HG02588 (cell line): ENCODE measurements around the gene MYO18A.

Experiments used
- ATAC-seq: cut with Tn5 transposase; IDR thresholded peaks from one replicate; pipeline ENCODE4 v1.9.1; 2021; ENCODE audit warnings: mild to moderate bottlenecking, moderate library complexity; ENCODE audit not compliant: unreplicated experiment

Gene MYO18A

DNA sequence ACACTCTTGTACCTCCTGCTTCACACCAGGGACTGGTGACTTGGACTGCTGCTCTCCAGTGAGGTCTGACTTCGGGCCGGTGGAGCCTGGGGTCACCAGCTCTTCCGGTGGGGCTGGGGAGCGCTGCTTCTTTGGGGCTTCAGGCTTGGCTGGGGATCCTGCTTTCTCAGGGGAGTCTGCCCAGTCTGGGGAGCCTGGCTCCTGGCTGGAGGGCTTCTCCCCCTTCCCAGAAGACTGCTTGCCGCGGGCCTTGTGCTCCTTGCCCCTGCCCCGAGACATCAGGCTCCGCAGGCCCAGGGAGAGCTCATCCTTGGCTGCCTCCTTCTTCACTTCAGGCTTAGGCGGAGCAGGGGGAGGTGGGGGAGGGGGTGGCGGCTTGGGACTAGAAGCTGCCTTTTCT is 52.4 kb downstream of the MYO18A start:
- ATAC-seq: no peak

DNA sequence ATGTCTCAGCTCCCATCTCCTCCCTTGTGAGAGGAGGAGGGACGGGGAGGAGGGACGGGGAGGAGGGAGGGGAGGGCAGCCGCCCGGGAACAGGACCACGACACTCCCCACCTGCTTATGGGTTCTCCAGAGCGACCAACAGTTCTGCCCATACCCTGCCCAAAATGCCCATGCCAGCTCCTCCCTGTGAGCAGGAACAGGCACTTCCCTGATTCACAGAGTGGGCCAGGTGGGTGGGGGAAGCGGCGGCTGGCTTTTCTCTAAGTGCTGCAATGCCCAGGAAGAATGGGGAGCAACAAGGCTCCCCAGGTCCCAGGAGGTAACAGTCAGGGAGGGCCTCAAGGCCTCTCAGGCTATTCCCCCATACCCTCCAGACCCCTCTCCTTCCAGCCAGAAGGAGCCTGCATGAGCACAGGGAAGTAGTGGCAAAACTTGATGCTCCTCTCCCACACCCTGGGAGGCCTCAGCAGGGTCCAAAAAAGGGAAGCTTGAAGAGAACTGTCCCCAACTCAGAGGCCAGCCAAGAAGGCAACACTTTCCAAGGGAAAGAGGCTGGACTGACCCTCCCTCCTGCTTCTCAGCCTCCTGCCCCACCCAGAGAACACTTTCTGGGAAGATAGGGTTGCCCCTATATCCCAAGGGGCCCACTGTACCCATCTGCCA is 53.8 kb downstream of the MYO18A start:
- no peak for ATAC-seq

DNA sequence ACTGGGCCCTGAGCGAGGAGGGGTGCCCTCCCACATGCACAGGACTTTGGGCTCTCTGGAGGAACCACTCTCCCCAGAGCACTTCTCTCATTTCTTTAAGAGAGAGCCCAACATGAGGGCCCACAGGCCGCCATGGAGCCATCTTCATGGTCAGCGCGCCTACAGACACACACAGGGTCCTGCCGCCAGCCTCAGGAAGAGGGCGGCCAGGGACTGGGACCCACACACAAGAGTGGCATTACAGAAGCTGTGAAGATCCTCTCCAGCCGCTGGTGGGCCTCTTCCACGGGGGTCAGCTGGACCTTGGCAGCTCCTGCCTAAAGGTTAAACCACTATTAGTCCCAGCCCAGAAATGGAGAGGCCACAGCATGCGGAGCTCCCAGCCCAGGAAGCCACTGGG is 54.5 kb downstream of the MYO18A start:
- ATAC-seq: no peak

DNA sequence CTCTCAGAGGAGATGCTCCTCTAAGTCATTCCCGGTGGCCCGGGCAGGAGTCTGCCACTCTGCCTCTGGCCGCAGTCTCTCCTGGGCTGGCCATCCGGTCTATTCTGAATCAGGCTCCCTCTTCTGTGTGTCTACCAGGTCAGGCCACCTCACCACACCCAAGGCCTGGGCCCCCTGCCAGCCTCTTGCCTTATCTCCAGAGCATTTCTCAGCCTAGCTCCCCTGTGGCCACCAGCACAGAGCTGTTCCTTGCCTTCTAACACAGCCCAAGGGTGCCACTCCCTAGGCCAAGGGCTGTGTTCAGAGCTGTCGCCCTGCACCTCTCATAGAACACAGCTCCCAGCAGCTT is 55.3 kb downstream of the MYO18A start:
- ATAC-seq: no peak

DNA sequence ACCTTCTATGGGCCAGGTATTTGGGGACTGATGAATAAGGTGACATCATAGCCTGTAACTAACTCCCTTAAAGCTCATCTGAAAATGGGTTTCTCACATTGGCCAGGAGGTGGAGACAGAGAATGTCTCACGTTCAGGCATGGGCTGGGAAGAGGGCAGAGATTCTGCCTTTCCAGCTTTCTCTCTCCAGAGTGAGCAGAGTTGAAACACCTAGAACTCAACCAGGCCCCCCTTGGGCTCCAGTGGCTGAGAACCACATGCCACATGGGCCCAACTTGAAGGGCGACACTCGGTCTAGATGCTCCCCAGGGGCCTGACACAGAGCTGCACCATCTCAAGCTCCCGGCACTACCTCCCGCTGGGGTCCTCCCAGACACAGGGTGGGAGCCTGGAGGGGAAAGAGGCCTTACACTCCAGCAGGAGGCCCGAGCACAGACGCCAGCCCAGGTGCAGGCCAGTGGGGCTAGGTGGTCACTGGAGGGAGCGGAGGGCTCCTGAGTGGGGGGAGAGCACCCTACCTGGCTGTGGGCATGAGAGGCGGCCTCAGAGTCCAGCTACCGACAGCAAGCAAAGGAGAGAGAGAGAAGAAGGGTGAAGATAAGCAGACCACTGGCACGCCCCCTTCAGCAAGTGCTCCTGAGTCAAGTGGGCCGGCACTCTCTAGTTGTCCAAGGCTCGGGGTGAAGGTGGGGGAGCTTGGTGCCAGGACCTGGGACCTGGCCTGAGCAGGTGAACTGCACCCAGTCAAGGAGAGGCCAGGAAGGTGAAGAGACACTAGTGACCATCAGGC is 55.9 kb downstream of the MYO18A start:
- no peak for ATAC-seq

DNA sequence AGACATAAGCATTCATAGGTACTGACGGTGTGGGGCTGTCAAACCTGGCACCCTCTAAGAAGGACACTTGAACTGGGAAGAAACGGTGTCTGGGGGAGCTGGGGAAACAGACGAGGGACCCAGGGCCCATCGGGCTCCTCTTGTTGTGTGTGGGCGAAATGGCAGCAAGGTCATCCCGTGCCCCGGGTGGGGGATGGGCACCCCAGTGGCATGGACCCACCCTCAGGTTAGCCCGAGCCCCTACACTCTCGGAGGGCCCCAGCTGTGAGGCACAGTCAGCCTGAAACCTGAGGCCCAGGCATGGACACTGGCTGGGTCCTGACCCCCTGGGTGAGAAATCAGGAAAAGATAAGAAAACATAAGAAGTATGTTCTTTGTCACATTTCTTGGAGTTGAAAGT is 57.1 kb downstream of the MYO18A start:
- no peak for ATAC-seq

DNA sequence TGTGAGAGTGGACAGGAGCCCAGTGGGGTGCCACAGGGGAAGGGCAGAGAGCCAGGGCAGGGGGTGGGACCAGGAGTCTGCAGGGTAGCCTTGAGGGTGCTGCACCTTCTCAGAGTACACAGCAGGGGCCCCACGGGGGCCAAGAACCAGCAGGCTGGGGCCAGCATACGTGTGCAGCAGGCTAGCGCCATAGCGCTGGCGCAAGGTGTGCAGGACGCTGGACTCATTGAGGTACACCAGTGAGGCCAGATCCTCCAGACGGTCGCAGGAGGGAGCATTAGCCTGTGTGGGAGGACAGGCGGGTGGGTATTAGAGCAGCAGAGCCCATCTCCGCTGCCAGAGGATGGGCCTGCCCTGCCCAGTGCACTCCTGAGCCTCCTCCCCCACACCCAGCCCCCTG is 58.8 kb downstream of the MYO18A start:
- ATAC-seq: no peak

DNA sequence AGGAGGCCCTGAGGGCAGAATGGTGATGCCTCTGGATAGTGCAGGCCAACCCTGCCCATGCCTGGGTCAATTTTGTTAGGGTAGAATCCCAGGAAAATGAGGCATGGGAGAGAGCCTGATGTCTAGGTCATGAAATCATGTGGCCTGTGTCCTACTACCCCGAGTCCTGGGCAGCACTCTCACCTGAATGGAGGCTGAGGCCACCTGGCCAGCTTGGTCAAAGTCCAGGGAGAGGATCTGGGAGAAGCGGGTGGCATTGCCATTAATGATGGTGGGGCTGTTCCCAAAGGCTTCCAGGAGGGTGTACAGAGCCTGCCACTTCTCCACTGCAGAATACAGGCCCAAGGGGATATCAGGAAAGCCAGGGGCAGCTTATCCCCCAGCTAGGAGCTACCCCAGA is 59.8 kb downstream of the MYO18A start:
- no peak for ATAC-seq

DNA sequence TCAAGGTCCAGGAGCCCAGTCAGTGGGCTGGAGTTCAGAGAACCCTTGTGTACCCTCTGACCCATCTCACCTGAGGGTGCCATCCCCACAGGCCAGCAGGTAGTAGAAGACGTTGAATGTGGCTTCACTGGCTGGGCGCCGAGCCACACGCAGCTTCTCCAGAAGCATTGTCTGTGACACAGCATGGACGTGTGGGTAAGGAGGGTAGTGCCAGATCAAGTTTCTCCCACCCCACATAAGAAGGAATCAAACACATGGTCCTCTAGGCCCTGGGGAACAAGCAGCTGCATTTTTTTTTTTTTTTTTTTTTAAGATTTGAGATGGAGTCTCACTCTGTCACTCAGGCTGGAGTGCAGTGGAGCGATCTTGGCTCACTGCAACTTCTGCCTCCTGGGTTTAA is 60.9 kb downstream of the MYO18A start:
- ATAC-seq: no peak

DNA sequence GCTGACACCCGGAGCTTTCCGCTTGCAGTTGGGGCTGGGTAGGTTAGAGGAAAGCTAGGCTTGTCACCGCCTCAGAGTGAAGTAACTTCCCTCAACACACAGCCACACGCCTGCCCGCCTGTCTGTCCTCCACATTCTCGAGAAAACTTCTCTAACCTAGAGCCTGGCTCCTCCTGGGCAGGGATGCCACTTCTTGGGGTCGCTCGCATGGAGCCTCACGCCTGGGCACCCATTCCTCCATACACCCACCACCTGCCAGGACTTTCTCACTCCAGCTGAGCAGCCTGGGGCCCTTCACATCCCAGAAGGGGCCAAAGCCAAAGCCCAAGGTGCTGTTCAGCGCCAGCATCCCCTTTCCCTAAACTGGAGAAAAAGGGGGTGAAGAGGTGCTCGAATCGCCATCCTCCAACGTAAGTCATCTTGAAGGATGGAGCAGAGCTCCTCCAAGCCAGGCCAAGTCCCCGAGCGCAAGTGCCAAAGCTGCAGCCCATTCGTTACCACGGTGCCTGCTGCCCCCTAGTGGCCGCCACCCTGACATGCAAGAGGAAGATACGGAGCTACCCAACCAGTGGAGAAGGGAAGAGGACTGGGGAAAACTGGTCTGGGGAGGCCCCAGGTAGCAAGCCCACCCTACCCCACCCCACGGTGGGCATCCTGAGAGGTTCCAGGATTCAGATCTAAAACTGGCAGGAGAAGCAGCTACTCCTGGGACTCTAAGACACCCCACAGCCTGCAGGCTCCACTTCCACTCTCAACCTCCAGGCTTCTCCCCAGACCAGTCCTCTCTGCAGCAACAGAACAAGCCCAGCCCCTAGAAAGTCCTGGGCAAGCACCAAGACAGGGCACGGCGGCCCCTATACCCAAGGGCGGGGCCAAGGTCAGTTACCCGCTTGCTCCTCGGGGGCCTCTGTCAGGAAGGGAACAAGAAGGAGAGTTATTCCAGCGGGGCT is 63.1 kb downstream of the MYO18A start:
- no peak for ATAC-seq

DNA sequence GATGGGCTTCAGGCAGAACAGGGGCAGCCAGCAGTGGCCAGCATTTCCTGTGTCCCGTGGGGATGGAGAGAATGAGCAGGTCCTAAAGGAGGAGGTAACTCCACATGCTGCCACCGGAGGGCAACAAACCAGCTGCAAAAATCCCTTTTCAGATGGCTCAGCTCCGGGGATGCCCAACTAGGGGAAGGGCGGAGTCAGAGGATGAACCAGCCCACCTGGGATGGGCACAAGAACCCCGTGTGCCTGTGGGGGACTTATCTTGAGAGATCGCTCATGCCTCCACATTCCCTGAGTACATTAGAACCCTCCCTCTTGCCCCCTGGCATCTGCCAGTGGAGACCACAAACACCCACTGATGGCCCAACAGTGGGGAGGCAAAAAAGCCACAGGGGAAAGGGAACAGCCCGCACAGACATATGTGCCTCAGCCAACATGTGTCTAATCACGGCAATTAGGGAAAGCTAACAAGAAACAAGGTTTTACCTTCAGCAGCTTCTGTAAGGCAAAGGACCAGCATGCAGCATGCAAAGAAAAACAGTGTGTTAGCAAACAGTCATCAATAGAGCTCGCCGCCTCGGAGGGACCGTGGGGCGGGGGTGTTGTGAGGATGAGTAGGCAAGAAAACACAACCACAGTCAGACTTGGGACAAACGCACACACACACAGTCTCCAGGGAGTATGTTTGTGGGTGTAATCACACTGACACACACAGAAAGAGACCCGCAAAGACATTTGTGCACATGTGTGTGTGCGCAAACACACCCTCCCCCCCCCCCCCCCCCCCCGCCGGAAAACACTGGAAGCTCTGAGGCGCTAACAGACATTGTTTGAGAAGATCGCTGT is 64.0 kb downstream of the MYO18A start:
- no peak for ATAC-seq

DNA sequence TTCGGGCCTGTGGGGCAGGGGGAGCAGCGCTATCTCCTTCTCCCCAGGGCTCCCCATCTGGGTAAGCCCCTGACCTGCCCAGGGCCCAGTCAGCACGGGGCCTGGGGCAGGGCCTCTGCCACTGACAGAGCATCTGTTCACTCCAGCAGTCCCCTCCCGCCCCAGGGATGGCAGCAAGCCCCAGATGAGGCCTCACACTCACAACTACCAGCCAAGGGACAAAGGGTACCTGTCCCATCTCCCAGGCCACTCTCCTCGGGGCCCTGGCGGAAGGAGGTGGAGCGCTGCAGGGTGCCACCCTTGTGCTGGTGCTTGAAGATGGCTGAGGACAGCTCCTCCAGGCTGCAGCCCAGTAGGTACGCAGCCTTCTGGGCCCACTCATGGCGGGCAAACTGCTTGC is 64.8 kb downstream of the MYO18A start:
- ATAC-seq: no peak

DNA sequence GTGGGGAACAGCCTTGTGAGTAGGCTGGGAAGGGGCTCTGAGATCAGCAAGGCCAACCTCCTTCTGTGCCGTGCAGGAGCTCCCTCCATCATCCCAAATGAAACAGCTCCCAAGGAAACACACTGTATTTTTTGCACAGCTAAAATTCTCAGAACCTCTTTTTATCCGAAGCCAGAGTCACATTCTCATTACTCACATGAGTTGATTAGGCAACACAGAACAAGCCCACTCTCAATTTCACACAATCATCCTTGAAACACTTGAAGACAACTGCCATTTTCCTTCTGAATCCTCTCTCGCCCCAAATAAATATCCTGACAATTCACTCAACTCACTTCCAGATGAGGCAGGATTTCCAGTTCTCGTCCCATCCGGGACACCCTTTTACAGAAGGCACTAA is 66.1 kb downstream of the MYO18A start:
- ATAC-seq: no peak

DNA sequence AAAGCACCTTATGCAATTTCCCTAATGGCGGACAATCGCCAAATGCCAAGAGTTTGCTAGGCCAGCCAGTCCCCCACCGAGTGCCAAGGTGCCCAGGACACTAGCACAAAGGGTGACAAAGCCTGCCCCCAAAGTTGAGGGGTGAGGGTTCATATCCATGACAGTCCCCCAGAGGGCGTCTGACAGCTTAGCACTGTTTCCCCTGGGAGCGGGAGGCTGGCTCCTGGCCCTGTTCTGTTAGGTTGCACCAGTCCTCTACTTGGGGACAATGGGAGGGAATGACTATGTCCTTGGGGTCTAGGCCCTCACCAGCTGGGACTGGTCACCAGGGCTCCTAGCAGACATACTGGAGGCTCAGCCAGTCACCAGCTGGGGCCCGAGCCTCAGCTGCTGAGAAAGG is 66.9 kb downstream of the MYO18A start:
- no peak for ATAC-seq

DNA sequence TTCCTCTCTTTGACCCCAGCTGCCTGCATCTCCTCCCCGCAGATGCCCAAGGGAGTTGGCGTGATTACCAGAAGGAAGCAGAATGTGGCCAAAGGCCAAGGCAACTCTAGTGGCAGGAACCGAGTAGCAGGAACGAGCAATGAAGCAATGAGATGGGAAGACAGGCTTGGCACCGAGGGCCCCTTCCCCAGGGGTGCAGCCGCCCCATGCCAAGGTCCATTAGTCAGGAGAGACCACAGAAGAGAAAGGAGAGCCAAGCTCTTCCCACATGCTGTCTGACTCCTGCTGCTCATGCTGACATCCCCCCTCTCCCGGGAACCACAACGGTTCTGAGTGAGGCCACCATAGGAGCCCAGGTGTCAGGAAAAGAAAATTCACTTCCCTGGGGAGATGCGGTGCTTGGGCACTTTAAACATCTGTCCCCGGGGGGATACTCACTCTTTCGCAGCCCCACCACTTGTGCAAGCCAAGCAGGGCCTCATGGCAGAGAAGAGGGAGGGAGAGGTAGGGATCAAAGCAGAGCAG is 67.4 kb downstream of the MYO18A start:
- ATAC-seq: no peak

DNA sequence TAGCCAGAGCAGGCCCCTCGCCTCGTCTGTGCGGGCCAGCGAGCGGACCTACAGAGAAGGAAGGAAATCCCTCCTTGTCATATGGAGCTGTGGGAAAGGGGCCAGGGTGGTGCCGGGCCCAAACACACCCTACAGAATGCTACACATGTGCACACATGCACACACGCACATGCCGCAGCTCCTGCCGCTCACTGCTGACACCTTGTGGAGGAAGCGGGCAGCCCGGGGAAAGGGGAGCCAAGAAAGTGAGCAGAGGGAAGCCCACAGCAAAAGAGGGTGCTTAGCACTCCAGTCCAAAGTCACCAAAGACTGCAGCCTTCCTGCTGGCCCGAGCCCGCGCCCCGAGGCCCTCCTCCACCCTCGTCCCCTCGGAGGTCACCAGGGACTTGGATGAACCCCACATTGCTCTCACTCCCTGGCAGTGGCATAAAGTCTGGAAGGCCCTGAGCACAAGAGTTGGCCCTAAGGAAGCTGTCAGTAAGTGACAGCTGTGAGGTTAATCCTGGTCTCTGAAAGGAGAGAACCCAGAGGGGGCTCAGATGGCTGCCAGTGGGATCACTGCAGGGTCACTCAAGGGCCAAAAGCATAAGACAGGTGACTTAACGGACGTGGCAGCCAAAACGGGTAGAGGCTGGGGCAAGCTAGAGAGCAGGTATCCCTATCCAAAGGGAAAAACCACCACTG is 68.2 kb downstream of the MYO18A start:
- ATAC-seq: no peak

DNA sequence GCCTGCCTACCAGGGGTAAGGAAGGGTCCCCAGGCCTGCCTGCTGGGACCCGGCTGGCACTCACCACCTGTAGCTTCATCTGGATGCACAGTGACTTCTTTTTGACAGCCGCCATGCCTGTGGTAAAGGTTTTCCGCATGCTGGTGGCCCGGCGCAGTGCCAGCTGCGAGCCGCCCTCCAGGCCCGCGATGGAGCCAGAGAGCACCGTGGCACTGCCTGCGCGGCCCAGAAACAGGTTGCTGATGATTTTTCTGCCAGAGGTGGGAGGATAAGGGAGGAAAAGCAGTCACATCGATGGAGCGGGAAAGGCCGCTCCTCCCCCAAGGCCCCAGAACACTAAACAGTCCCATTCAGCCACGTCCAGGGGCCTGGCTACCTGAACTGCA is 69.8 kb downstream of the MYO18A start:
- ATAC-seq: no peak

DNA sequence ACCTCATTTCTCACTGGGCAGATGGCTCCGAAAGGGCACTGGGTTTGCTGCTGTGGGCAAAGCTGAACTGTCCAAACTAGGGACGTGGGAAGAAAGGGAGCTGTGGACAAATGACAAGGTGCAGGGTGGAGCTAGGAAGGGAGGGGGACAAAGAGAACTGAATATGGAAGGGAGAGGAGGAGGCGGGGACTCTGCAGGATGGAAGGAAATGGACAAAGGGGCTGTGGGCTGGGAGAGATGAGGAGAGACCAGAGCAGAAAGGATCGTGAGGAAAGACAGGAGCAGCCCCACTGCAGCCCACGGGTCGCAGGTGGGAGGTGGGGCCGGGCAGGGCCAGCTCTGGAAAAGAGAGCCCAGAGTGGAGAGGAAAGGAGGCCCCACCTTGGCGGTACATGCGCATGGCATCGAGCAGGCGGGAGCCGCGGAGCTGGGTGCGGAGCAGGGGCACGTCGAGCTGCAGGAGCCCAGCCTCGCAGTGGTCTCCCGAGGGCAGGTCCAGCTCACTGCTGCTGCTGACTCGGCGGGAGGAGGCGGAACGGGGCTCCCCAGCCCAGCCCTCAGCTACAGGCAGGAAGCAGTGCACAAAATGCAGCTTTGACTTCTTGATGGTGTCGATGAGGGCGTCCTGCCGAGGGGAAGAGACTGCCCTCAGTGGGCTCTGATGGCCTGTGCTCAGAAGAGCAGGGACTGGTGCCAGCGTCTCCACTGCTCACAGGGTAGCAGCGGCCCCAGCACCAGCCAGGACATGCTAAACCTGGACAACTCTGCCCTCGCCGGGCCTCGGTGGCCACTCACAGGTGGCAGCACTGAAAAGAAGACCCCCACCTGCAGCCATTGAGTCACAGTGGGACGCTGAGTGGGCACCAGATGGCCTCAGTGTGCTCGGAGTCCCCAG is 70.5 kb downstream of the MYO18A start:
- no peak for ATAC-seq
